Fibroblast of skin of right biceps (primary cell): Measurements from ENCODE around the gene MEI1.

ENCODE experiments used
- DNase-seq: peaks from one replicate; pipeline ENCODE4 v3.0.0-alpha.2; 2013

MEI1 gene

GRCh38 chr22:41844513-41844912 lies 145.2 kb downstream of the MEI1 start:
- no peak for DNase-seq

DNA sequence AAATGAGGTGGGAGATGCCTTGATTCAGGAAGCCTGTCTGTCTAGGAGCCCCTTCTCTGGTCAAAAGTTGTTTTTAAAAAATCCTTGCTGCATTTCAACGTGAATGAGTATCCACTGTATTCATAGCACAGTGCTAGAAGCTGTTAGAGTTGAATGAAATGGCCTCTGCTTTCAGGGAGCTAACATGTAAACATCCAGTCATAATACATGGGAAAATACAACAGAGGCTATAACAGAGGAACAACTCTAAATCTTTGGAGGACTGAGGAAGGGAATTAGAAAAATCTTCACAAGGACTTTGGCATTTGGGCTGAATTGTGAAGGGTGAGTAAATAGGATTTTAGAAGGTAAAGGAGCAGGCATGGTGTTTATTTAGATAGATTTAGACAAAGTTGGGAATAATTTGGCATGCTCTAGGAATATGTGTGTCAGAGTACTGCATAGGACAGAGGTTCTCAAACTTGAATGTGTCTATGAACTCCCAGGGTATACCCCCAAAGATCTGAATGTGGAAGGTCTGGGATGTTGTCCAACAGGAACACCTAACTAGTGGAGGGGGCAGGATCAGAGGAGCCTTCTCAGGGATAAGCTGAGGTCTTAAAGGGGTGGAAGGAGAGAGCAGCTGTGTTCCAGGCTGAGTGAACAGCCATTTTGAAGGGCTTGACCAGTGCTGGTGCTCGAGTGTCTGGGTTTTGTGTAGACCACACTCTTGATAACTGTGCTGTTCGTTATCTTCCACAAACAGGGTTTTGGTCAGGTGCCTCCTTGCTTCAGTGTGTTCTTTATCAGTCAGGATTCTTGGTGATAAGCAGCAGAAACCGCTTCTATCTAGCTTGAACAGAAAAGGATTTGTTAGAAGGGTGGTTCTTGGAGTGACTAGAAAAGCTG lies 146.3 kb downstream of the MEI1 start:
- no peak for DNase-seq

GRCh38 chr22:41846268-41846987 lies 147.1 kb downstream of the MEI1 start:
- DNase-seq = no peak

DNA sequence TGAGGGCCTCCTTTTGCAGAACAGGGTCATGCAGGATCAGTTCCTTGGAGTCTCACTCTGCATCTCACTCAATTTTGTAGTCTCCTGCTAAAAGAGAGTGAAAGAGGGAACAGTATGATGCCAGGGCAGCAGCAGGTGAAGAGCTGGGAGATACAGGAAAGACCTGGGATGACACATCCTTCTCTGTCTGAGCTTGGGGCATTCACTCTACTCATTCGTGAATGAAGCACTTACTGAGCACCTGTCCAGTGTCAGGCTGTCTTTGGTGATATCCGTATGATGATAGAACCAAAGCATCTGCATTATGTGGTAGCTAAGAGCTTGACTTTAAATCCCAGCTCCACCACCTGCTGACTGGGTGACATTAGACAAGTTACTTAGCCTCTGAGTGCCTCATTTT lies 148.0 kb downstream of the MEI1 start:
- DNase-seq = no peak

- DNase-seq = no peak
Measured at GRCh38 chr22:41848468-41848867, 149.2 kb downstream of the MEI1 start.
